HL-60 (cell line): ENCODE data around the gene SLC15A5.

Experiments used
- TF ChIP-seq, protein P1 (sequence below): IDR thresholded peaks from one replicate; pipeline ENCODE4 v1.5.1; 2011; ENCODE audit warnings: low read length, control low read depth, inconsistent platforms; ENCODE audit not compliant: insufficient read depth
- TF ChIP-seq, protein P2 (sequence below): IDR thresholded peaks from 2 replicates; pipeline ENCODE4 v1.6.1; 2012; ENCODE audit warnings: low read depth; ENCODE audit not compliant: insufficient replicate concordance

DNA sequence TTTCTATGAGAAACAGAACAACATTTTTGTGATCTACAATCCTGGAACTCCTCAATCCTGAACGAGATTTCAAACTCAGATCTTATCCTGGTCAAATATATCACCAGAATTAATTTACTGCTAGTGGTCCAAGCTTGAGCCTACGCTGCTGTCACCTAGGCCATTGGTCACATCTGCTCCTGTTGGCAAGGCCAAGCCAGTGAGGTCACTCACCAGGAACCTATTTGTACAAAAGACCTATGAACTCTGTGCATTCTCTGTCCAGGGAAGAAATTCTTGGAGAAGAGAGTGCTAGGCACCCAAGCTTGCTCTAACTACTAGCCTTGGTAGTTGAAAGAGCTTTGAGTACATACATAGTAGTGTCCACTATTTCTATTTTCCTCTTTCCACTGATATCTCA lies 106.1 kb downstream of the SLC15A5 start:
- TF ChIP-seq, protein P1, sequence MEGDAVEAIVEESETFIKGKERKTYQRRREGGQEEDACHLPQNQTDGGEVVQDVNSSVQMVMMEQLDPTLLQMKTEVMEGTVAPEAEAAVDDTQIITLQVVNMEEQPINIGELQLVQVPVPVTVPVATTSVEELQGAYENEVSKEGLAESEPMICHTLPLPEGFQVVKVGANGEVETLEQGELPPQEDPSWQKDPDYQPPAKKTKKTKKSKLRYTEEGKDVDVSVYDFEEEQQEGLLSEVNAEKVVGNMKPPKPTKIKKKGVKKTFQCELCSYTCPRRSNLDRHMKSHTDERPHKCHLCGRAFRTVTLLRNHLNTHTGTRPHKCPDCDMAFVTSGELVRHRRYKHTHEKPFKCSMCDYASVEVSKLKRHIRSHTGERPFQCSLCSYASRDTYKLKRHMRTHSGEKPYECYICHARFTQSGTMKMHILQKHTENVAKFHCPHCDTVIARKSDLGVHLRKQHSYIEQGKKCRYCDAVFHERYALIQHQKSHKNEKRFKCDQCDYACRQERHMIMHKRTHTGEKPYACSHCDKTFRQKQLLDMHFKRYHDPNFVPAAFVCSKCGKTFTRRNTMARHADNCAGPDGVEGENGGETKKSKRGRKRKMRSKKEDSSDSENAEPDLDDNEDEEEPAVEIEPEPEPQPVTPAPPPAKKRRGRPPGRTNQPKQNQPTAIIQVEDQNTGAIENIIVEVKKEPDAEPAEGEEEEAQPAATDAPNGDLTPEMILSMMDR: no peak
- TF ChIP-seq, protein P2, sequence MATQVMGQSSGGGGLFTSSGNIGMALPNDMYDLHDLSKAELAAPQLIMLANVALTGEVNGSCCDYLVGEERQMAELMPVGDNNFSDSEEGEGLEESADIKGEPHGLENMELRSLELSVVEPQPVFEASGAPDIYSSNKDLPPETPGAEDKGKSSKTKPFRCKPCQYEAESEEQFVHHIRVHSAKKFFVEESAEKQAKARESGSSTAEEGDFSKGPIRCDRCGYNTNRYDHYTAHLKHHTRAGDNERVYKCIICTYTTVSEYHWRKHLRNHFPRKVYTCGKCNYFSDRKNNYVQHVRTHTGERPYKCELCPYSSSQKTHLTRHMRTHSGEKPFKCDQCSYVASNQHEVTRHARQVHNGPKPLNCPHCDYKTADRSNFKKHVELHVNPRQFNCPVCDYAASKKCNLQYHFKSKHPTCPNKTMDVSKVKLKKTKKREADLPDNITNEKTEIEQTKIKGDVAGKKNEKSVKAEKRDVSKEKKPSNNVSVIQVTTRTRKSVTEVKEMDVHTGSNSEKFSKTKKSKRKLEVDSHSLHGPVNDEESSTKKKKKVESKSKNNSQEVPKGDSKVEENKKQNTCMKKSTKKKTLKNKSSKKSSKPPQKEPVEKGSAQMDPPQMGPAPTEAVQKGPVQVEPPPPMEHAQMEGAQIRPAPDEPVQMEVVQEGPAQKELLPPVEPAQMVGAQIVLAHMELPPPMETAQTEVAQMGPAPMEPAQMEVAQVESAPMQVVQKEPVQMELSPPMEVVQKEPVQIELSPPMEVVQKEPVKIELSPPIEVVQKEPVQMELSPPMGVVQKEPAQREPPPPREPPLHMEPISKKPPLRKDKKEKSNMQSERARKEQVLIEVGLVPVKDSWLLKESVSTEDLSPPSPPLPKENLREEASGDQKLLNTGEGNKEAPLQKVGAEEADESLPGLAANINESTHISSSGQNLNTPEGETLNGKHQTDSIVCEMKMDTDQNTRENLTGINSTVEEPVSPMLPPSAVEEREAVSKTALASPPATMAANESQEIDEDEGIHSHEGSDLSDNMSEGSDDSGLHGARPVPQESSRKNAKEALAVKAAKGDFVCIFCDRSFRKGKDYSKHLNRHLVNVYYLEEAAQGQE: no peak
